ENCODE results near the gene CLEC11A. TPM values are rescaled to one million over a fixed set of nuclear protein-coding genes. Genes with fewer than 3 reads are reported as not detected.
"Not testable (repeated sequence)": the region's sequence is repeated elsewhere in the genome, so short reads cannot be mapped to it uniquely, and the experiment has no call there.

CLEC11A gene
- total RNA-seq, 1 experiment from 2014 or later, result 56.9 TPM

DNA sequence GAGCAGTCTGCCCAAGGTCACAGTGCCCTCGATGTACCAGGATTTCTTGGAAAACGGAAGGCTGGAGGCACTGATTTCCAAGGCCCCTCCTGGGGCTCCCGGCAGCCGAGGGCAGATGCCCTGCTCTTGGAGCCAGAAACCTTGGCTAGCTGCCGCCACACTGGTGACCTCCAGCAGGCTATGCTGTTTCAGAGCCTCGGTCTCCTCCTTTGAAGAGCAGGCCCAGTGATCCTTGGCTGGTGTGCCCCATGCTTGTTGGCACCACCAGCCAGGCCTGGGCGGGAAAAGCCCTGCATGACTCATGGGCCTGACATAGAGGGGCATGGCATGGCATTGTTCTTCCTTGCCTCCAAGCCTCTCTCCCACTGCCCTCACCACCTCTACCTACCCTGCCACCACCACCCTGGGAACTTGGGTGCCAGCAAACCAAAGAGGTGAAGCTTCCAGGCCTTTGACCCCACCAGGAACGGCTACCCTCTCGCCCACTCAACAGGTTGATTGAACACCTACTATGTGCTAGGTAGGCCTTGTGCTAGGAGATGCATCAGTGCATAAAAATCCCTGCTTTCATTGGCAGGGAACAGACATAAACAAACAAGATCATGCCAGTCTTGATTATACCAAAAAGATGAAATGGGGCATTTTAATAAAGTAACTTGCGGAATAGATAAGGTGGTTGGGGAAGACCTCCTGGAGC, 1.6 kb upstream of the CLEC11A start:
- DNase-seq (ENCODE audit: low read depth), result peak; percentile 65

DNA sequence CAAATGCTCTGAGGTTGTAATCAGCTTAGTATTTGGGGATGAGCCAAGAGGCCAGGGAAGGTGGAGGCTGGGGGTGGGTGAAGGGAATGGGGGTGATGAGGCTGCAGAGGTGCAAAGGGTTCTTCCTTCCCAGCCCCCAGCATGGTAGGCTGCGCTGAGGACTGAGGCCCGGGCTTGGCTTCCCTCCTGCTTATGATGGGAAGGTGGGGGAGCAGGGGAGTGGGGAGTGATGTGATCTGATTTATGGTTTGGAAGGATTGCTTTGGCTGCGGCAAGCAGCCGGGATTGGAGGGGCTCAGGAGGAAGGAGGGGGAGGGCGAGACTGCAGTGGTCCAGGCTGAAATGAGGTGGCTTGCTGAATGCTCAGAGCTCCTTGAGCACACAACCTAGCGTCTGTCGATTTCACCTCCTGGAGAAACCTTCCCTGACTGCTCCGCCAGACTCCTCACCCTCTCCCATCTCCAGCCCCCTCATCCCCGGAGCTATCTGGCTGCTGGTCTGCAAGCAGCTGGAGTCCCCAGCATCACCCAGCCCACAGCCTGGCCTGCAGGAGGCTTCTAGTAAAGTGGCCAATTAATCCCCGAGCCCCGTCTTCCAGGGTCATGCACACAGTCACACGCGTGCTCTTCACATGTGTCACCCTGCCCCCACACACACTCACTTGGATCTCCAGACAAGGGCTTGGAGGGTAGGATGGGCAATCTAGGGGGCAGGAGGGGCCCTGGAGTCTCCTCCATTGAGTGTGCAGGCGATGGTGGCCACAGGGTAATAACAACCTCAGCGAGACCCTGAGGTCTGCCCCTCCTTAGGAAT, 757 bp upstream of the CLEC11A start:
- DNase-seq (ENCODE audit: low read depth), result no peak

DNA sequence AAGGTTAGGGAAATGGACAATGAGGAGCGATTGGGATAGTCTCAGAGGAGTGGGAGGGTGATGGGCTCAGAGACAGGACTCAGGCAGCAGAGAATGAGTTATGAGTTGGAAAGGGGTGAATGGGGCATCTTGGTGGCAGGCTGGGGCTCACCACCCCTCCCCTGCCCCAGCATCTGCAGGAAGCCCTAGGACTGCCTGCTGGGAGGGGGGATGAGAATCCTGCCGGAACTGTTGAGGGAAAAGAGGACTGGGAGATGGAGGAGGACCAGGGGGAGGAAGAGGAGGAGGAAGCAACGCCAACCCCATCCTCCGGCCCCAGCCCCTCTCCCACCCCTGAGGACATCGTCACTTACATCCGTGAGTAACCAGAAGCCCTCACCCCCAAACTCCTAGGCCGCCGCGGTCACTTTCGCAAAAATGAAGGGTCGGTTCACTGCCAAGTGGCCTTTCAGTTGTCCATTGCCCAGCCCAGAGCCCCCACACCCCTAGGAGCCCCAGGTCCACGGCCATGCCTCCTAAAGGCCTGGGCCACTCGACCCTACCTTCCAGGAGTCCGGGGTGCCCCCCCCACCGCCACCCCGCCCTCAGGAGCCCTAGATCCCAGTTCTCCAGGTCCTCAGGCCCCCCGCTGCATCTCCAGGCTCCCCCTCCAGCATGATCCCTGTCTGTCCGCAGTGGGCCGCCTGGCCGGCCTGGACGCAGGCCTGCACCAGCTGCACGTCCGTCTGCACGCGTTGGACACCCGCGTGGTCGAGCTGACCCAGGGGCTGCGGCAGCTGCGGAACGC, 764 bp downstream of the CLEC11A start:
- no peak for DNase-seq (ENCODE audit: low read depth)

DNA sequence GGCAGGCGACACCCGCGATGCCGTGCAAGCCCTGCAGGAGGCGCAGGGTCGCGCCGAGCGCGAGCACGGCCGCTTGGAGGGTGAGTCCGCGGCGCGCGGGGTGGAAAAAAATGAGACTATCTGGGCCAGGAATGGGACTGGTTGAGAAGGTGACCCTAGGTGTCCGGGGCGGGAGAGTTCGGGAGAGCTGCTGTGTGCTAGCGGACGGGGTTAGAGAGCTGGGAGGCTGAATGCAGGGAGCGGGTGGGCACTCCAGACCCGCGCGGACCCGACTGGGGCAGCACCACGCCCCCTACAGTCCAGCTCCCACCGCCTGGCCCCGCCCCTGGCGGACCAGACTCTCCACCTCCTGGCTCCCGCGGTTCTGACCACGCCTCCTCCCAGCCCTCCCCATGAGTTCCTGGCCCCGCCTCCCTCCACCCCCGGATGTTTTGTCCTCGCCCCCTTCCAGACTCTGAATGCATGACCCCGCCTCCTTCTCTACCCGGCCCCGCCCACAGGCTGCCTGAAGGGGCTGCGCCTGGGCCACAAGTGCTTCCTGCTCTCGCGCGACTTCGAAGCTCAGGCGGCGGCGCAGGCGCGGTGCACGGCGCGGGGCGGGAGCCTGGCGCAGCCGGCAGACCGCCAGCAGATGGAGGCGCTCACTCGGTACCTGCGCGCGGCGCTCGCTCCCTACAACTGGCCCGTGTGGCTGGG, 1.5 kb downstream of the CLEC11A start:
- DNase-seq (ENCODE audit: low read depth), result peak; percentile 100

DNA sequence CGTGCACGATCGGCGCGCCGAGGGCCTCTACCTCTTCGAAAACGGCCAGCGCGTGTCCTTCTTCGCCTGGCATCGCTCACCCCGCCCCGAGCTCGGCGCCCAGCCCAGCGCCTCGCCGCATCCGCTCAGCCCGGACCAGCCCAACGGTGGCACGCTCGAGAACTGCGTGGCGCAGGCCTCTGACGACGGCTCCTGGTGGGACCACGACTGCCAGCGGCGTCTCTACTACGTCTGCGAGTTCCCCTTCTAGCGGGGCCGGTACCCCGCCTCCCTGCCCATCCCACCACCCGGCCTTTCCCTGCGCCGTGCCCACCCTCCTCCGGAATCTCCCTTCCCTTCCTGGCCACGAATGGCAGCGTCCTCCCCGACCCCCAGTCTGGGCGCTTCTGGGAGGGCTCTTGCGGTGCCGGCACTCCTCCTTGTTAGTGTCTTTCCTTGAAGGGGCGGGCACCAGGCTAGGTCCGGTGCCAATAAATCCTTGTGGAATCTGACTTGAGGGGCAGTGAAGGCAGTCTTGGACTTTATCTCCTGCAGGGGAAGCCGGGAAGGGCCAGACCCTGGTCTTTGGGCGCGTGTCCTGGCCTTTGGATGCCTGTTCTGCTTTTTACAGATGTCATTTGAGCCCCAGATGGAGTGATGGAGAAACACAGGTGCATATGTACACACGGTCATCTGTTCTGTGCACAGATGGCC, 2.2 kb downstream of the CLEC11A start:
- no peak for DNase-seq (ENCODE audit: low read depth)

DNA sequence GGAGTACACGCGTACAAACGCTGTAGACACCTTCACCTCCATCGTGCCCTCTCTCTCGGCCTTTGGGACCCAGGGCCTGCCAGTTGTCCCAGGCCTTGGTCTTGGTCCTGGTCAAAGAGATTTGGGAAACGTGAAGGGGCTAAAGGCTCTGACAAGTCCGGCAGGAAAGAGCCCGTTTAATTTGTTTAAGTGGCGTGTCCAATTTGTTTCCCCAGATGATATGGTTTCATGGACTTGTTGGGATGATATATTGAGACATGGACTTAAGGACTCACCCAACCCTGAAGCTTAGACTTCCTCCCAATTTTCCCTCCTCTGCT, 2.7 kb downstream of the CLEC11A start:
- DNase-seq (ENCODE audit: low read depth), result no peak

DNA sequence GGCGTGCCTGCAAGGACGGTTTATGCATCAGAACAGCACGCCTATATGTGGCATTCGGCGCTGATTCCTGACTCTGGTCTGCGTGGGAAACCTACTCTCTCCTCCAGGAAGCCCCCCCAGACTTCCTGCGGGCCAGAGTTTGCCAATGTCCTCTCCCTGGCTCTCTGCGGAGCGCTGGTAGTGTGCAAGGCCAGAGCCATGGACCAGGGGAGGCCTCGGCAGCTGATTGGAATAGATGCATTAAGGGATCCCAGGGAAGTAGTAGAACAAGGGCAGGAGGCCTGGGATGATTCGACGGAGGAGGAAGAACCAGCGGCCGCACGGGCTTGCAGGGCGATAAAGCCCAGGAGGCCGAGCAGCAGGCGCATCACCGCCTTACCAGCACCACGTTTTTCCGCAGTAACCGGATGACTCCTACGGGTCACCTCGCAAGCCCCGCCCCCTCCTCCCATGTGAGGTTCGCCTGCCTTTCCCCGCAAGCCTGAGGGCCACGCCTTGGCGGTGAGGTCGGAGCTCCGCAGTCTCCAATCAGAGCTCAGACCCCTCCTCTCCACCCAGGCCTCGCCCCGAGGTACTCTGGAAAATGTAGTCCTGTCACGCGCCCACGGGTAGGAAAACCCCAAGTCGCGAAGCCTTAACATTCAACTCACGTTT, 5.0 kb downstream of the CLEC11A start:
- peak; percentile 71 for DNase-seq (ENCODE audit: low read depth)

DNA sequence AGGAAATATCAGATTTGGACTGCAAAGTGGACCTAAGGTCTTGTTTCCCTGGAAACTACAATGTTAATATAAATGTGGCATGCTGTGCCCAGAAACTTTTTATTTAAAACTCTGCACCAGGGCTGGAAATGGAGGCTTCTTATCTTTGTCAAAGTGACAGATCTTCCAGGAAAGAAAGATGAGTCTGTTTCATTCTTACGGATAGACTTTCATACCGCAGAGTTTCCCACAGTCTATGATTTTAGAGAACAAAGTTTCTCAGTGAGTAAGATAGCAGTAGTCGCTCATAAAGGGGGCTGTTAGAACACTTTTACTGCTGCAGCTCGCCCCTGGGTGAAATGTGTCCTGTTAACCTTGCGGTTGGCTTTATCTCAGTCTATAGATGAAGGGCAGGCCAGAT, 6.7 kb downstream of the CLEC11A start:
- no peak for DNase-seq (ENCODE audit: low read depth)

DNA sequence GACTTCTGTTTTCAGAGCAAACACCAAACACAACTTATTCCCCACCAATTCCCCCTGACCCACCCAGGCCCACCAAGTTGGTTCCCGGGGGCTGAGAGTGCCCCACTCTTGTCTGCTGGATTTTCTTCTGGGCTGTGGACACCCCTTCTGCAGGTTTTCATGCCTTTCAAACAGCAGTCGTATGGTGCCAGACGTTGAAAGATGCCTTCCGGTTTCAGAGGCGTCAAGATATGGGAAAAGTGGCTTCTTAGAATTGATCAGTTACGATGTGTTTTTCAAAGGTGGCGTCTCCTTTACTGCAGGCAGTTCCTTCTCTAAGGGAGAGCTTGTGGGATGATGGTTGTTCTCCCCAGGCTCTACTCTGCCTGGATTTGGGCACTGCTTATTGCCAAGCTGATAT, 12.7 kb downstream of the CLEC11A start:
- no peak for DNase-seq (ENCODE audit: low read depth)

DNA sequence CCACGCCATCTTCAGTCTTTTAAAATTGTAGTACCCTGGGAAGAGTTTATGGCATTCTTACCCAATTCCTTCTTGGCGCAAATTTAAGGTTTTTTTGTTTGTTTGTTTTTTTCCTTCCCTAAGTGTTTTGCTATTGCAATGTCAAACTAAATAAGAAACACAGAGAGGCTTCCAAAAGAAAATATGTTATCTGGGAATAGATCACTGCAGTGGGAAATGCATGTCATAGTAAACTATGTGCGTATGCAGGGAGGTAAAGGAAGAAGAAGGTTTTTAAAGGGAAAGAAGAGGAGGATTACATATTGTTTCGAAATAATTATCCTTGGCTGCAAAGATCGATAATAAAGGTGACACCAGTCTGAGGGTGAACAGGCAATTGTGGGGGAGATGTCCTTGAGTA, 13.2 kb downstream of the CLEC11A start:
- no peak for DNase-seq (ENCODE audit: low read depth)

DNA sequence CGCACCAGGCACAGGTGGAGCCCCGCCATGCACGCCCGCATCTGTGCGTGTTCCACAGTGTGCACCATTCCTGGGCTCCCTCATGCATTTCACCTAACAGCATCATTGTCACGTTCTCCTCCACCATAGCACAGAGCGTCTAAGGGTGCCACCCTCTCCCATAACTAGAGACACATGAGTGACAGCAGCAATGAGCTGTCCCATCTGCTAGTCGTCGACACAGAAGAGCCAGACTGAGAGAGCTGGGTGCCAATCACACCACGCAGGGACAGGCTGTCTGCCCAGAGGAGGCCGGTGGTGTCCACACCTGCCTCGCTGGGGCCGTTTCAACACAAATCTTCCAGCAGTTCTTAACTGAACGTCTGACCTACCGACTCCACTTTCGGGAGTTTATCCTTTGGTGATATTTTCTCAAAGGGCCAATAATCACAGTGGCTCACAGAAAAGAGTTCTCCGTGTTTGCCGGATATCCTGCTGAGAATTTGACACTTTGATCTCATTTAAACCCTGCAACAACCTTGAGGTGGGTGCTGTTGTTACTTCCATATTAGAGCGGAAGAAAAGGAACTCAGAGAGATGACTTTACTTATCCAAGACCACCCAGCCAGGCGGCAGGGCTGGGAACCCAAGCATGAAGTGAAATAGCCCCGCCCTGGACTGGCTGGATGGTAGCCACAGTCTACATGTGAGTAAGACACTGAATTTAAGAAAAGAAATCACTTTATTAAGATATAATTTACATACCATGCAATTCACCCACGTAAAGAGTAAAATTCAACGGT, 16.2 kb downstream of the CLEC11A start:
- no peak for DNase-seq (ENCODE audit: low read depth)

DNA sequence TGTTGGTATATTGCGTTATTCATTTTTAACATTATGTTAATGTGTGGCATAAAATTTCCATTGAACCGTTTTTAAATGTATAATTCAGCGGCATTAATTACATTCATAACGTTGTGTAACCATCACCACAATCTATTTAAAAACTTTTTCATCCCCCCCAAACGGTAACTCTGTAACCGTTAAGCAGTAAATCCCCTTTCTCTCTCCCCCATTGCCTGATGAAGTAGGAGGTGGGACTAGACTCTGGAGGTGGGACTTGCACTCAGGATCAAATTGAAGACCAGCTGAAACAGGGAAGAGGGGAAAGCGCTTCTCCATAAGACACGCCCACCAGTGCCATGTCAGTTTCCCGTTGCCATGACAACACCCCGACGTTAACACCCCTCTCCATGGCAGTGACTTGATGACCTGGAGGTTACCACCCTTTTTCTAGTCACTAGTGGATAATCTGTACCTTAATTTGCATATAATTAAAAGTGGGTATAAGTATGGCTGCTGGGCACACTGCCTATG, 16.8 kb downstream of the CLEC11A start:
- DNase-seq (ENCODE audit: low read depth), result peak; percentile 54

DNA sequence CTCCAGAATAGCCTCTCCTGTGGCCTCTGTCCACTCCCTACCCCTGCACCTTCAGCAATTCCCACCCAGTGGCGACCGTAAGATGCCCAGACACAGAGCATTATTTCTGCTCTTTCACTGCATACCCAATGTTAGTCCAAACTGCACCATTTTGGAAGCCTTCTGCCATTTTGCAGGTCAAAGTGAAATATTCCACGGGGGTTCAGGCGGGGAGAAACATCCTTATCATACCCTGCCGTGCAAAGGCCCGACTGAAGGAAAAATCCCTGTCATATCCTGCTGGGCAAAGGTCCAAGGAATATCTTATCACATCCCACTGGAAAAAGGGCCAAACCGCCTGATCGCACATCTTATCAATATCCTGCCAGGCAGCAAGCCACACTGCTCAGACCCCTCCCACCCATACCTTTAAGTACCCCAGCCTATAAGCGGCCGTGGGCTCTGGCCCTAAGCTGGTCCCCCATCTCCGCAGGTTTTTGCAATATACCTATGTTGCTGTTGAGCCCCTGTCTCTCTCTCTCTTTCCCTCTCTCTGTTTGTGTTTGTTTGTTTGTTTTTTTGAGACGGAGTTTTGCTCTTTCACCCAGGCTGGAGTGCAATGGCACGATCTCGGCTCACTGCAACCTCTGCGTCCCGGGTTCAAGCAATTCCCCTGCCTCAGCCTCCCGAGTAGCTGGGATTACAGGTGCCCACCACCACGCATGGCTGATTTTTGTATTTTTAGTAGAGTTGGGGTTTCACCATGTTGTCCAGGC, 18.2 kb downstream of the CLEC11A start:
- no peak for DNase-seq (ENCODE audit: low read depth)

DNA sequence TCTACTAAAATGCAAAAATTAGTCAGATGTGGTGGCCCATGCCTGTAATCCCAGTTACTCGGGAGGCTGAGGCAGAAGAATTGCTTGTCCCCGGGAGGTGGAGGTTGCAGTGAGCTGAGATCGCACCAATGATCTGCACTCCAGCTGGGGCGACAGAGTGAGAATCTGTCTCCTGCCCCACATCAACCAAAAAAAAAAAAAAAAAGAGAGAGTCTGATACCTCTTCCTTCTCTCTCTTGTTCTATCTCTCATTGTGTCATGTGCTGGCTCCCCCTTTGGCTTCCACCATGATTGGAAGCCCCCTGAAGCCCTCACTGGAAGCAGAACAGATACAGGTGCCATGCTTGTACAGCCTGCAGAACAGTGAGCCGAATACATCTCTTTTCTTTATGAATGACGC, 20.4 kb downstream of the CLEC11A start:
- DNase-seq (ENCODE audit: low read depth), result no peak

DNA sequence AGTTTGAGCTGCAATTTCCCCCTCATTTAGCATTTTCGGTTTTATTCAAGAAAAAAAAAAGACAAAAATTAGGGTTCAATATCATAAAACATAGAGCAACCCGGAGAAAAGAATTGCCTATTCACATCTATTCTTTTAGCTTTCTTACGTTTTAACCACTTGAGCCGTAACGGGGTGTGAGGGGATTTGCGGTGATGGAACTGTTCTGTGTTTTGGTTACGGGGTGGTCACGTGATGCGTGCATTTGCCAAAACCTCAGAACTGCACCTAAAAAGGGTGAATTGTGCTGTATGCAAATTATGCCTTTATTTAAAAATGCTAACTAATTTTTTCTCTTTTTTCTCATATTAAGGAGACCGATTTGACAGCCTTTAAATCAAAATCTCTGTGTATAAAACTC, 22.1 kb downstream of the CLEC11A start:
- no peak for DNase-seq (ENCODE audit: low read depth)

DNA sequence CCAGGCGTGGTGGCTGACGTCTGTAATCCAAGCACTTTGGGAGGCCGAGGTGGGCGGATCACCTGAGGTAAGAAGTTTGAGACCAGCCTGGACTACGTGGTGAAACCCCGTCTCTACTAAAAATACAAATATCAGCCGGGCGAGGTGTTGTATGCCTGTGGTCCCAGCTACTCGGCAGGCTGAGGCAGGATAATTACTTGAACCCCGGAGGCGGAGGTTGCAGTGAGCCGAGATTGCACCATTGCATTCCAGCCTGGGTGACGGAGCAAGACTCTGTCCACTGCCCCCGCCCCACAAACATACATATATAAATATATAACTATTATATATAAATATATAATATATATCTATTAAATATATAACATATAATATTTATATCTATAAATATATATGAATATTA, 24.0 kb downstream of the CLEC11A start:
- DNase-seq (ENCODE audit: low read depth), result not testable (repeated sequence)

DNA sequence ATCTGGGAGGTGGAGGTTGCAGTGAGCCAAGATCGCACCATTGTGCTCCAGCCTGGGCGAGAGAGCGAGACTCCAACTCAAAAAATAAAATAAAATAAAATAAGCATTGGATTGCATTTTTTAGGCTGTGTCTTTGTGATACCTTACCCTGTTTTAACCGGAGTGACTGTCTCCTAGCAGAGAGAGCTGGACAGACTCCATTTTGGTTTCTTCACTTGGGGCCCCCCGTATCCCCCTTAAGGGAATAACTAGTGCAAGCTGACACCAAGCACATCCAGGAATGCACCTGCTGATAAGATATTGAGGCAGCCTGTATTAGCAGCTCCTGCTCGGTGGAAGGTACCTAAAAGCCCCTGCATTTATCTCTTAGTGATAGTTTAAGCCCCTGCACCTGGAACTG, 26.3 kb downstream of the CLEC11A start:
- no peak for DNase-seq (ENCODE audit: low read depth)

DNA sequence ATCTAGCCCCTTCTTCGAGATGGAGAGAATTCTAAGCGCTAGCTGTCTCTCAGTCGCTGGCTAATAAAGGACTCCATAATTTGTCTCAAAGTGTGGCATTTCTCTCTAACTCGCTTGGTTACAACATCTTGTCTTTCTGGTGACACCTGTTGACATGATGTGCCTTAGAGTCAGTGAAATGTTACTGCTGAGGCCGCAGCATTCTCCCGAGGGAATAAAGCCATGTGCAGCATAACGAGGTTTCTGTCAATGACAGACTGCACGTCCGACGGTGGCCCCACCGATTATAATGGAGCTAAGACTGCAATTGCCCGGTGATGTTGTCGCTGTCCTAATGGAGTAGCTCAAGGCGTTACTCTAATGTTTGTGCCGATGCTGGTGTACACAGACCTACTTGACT, 26.8 kb downstream of the CLEC11A start:
- no peak for DNase-seq (ENCODE audit: low read depth)

DNA sequence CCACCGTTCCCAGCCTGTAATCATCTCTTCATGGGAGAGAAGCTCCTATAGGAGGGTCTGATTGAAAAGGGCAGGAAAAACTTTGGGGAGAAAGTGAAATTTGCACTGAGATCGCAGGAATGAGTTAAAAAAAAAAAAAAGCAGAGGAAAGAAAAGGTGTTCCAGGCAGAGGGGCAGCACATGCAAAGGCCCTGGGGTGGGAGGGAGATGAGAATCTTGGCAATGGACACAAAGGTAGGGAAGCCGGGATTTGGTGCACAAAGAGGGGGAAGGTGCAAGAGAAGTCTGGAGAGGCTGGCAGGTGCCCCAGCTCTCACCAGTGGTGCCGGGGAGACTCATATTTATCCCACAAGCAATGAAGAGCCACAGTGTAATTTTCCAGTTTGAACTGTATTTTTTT, 30.7 kb downstream of the CLEC11A start:
- no peak for DNase-seq (ENCODE audit: low read depth)

Measured in Daoy (cell line).